Esophagus muscularis mucosa (tissue), 4 donors: ENCODE results near the gene FADS2. TPM values are rescaled to one million over a fixed set of nuclear protein-coding genes. Genes with fewer than 3 reads are reported as not detected.

ENCODE experiments used
- DNase-seq: peaks from one replicate; pipeline ENCODE4 v3.0.0-alpha.2; 2017; ENCODE audit errors: extremely low spot score
- H3K27ac ChIP-seq, 4 donors: fragments of 200-600 bp; sonication (generic); replicated peaks in 1 of 4; 1 replicate in 3 of 4; 2 replicates in 1 of 4; pipeline ENCODE4 v1.5.1; 2016 to 2019; ENCODE audit warnings: mild to moderate bottlenecking in 1 of 4
- H3K27me3 ChIP-seq, 4 donors: fragments of 200-600 bp; sonication (generic); one replicate each; pipeline versions ENCODE4 v1.5.1 to v1.6.0; 2016 to 2019
- H3K36me3 ChIP-seq, 4 donors: fragments of 200-600 bp; sonication (generic); one replicate each; pipeline ENCODE4 v1.5.1; 2016 to 2019
- H3K4me1 ChIP-seq, 4 donors: fragments of 200-600 bp; sonication (generic); one replicate each; pipeline ENCODE4 v1.5.1; 2016 to 2019
- H3K4me3 ChIP-seq, 4 donors: fragments of 200-600 bp; sonication (generic); 1 replicate in 2 of 4; 2 replicates in 2 of 4; pipeline ENCODE4 v1.5.1; 2016 to 2019; ENCODE audit warnings: mild to moderate bottlenecking in 4 of 4, moderate library complexity in 1 of 4
- H3K9me3 ChIP-seq, 4 donors: fragments of 200-600 bp; sonication (generic); 1 replicate in 3 of 4; 2 replicates in 1 of 4; pipeline ENCODE4 v1.5.1; 2016 to 2019
- EP300 ChIP-seq: sonication (generic); formaldehyde crosslinking; IDR thresholded peaks from one replicate; pipeline ENCODE4 v1.6.1; 2017; ENCODE audit warnings: antibody characterized with exemption
- POLR2A ChIP-seq: fragments of 450-650 bp; IDR thresholded peaks from one replicate; pipeline ENCODE4 v1.6.1; 2017; ENCODE audit warnings: antibody characterized with exemption, moderate library complexity, mild to moderate bottlenecking, low read depth
- POLR2AphosphoS5 ChIP-seq, 2 donors: sonication (generic); formaldehyde crosslinking; IDR thresholded peaks; one replicate each; pipeline ENCODE4 v1.6.1; 2017; ENCODE audit warnings: antibody characterized with exemption in 2 of 2
- WGBS: methylation state at CpG from one replicate; pipeline ENCODE4 v1.1.5; 2018; 5-methylcytosine and 5-hydroxymethylcytosine counted together
- intact Hi-C: fragments of 100-400 bp; cut with DNase I; formaldehyde crosslinking; loops from one replicate; pipeline ENCODE4 v1.15.1; 2023
- total RNA-seq, 4 donors: library from RNA; depleted of rRNA; stranded (reverse); fragments of >200 nt; gene quantifications; one replicate each; pipeline versions ENCODE4 v1.1.0 to v1.2.1, GENCODE V29; 2016
- TF ChIP-seq, protein P1 (sequence below), 3 experiments: fragments of 200-600 bp in 2 of 3; fragments of 450-650 bp in 1 of 3; sonication (generic) in 2 of 3; IDR thresholded peaks; one replicate each; pipeline ENCODE4 v1.5.1; 2017 to 2019; ENCODE audit warnings: antibody characterized with exemption in 3 of 3, mild to moderate bottlenecking in 2 of 3, moderate library complexity in 1 of 3

The FADS2 gene
- total RNA-seq, 4 donors from 2014 or later = 15.9 to 32.8 (median 28.0) TPM

- H3K36me3 ChIP-seq = peaks cover 19 to 49% (median 40%) of the 10 kb centered on the region in 4 donors
- no peak overlapping the region for H3K4me3 ChIP-seq
- H3K27me3 ChIP-seq = no peaks in the 10 kb centered on the region
- DNase-seq = no peak
- H3K9me3 ChIP-seq = no peaks in the 10 kb centered on the region
- peak overlapping the region in 2 of 4 donors; percentile 21 to 57 for H3K27ac ChIP-seq
- intact Hi-C loops = no loop called here
- WGBS = 89% methylated on average over 12 of the region's 21 CpGs
- TF ChIP-seq POLR2AphosphoS5 (IDR thresholded peaks at IDR 0.05) (no peak), POLR2A (no peak), EP300 (no peak)
- TF ChIP-seq, protein P1, sequence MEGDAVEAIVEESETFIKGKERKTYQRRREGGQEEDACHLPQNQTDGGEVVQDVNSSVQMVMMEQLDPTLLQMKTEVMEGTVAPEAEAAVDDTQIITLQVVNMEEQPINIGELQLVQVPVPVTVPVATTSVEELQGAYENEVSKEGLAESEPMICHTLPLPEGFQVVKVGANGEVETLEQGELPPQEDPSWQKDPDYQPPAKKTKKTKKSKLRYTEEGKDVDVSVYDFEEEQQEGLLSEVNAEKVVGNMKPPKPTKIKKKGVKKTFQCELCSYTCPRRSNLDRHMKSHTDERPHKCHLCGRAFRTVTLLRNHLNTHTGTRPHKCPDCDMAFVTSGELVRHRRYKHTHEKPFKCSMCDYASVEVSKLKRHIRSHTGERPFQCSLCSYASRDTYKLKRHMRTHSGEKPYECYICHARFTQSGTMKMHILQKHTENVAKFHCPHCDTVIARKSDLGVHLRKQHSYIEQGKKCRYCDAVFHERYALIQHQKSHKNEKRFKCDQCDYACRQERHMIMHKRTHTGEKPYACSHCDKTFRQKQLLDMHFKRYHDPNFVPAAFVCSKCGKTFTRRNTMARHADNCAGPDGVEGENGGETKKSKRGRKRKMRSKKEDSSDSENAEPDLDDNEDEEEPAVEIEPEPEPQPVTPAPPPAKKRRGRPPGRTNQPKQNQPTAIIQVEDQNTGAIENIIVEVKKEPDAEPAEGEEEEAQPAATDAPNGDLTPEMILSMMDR (IDR thresholded peaks at IDR 0.05) = no peak
- peaks cover 11 to 54% (median 51%) of the 10 kb centered on the region in 4 donors for H3K4me1 ChIP-seq
These were observed 80.0 kb downstream of the FADS2 start for GRCh38 chr11:61907871-61908729.

- peak overlapping the region in 2 of 4 donors; percentile 21 to 57 for H3K27ac ChIP-seq
- intact Hi-C loops = no loop called here
- H3K9me3 ChIP-seq = no peaks in the 10 kb centered on the region
- 35% methylated on average over 8 of the region's 10 CpGs for WGBS
- no peak for TF ChIP-seq EP300
- no peak for TF ChIP-seq POLR2A
- TF ChIP-seq, protein P1 (IDR thresholded peaks at IDR 0.05) = no peak
- TF ChIP-seq POLR2AphosphoS5 (IDR thresholded peaks at IDR 0.05) = no peak
- peaks cover 19 to 43% (median 39%) of the 10 kb centered on the region in 4 donors for H3K36me3 ChIP-seq
- no peaks in the 10 kb centered on the region for H3K27me3 ChIP-seq
- DNase-seq = no peak
- no peak overlapping the region for H3K4me3 ChIP-seq
- H3K4me1 ChIP-seq = peaks cover 11 to 61% (median 57%) of the 10 kb centered on the region in 4 donors
These were observed 80.7 kb downstream of the FADS2 start for GRCh38 chr11:61908730-61909316.

DNA sequence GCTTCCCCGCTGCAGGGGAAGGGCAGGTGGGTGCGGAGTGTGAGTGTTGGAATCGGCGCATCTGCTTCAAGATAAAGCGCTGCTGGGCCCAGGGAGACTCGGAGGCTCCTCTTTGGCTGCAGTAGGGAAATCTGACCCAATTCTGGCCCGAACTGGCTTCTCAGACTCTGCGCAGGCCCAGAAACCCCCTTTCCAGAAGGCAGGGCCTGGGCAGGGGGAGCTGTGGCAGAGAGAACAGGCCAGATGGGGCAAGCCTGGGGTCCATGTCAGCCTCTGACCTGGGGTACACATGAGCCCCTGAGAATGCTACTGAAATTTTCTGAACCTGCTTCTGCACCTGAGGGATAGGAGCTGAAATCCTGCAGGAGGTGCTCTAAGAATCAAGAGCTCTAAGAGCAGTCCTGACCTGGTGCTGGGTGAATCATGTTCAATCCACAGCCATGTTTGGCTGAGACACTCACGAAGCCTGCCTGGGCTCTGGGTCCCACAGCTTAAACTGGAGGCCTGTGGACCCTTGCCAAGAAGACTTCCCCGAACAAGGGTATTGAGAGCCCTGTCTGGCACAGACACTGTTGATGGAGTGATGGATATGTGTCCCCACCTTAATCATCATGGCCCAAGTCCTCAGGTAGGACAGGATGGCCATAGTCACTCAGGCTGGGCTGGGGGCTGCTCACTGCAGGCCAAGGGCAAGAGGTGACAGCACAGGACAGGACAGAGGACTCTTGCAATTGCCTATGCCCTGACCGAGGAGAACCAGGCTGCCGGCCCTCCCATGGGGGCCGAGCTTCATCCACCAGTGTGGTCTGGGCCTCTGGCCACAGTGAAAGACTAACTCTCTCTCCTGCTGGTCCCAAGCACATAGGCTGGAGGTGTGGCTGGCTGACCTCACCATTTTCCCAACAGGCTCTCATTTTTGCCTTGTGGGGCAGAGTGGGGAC, 82.4 kb downstream of the FADS2 start:
- peak overlapping the region in 3 of 4 donors; percentile 23 to 57 (median 33) for H3K27ac ChIP-seq
- peaks cover 11 to 76% (median 72%) of the 10 kb centered on the region in 4 donors for H3K4me1 ChIP-seq
- no peak overlapping the region for H3K4me3 ChIP-seq
- peaks cover 13 to 27% (median 24%) of the 10 kb centered on the region in 4 donors for H3K36me3 ChIP-seq
- no peak for DNase-seq
- H3K27me3 ChIP-seq = no peaks in the 10 kb centered on the region
- 72% methylated on average over 11 of the region's 13 CpGs for WGBS
- TF ChIP-seq POLR2AphosphoS5 (IDR thresholded peaks at IDR 0.05) (no peak), POLR2A (no peak), EP300 (no peak)
- TF ChIP-seq, protein P1 (IDR thresholded peaks at IDR 0.05) = no peak
- no peaks in the 10 kb centered on the region for H3K9me3 ChIP-seq
- intact Hi-C loops = no loop called here

- no peak for TF ChIP-seq EP300
- TF ChIP-seq POLR2AphosphoS5 (IDR thresholded peaks at IDR 0.05) = no peak
- TF ChIP-seq, protein P1 (IDR thresholded peaks at IDR 0.05) = no peak
- no peak for TF ChIP-seq POLR2A
- DNase-seq = no peak
- 84% methylated on average over 6 of the region's 7 CpGs for WGBS
- peak overlapping the region in 3 of 4 donors; percentile 23 to 57 (median 33) for H3K27ac ChIP-seq
- H3K27me3 ChIP-seq = no peaks in the 10 kb centered on the region
- no peak overlapping the region for H3K4me3 ChIP-seq
- no peaks in the 10 kb centered on the region for H3K9me3 ChIP-seq
- peaks cover 11 to 81% (median 77%) of the 10 kb centered on the region in 4 donors for H3K4me1 ChIP-seq
- H3K36me3 ChIP-seq = peaks cover 10 to 19% (median 16%) of the 10 kb centered on the region in 4 donors
- intact Hi-C loops = no loop called here
These were observed 83.1 kb downstream of the FADS2 start for GRCh38 chr11:61911128-61911700.
